T-helper 1 cell treated with Interleukin-12 subunit alpha and Interleukin-12 subunit beta and Interleukin-4 antibody, amounts not matched to agents 30 μg/mL and 1 μg/mL, for 36 hours (primary cell): Measurements from ENCODE around the gene TMEM198.

Experiments
- H3K27ac Mint-ChIP-seq: one replicate; pipeline ENCODE4 v1.8.0; 2021; ENCODE audit warnings: mild to moderate bottlenecking, mixed read lengths
- H3K27me3 Mint-ChIP-seq: one replicate; pipeline ENCODE4 v1.8.0; 2021; ENCODE audit warnings: low read depth, mixed read lengths
- H3K36me3 Mint-ChIP-seq: one replicate; pipeline ENCODE4 v1.8.0; 2021; ENCODE audit warnings: low read depth, mixed read lengths
- H3K4me1 Mint-ChIP-seq: one replicate; pipeline ENCODE4 v1.8.0; 2021; ENCODE audit warnings: low read depth, mixed read lengths
- H3K4me3 Mint-ChIP-seq: one replicate; pipeline ENCODE4 v1.8.0; 2021; ENCODE audit warnings: mild to moderate bottlenecking, moderate library complexity, mixed read lengths
- H3K9me3 Mint-ChIP-seq: one replicate; pipeline ENCODE4 v1.8.0; 2021; ENCODE audit warnings: mixed read lengths

TMEM198 gene

GRCh38 chr2:219543596-219544358 is at the start of gene TMEM198, which contains the start of gene CHPF:
TSS of gene TMEM198 (plus strand) at chr2:219544028. CDS start at chr2:219544728, 700 bp downstream.
TSS of gene CHPF (minus strand) at chr2:219543809. CDS start at chr2:219543538, 271 bp downstream.
- no peaks in the 10 kb centered on the region for H3K9me3 Mint-ChIP-seq
- peaks cover 8% of the 10 kb centered on the region for H3K36me3 Mint-ChIP-seq
- H3K4me1 Mint-ChIP-seq, result peaks cover 11% of the 10 kb centered on the region

GRCh38 chr2:219494952-219495530 is 48.8 kb upstream of the TMEM198 start:
- Mint-ChIP-seq H3K27ac (no peak overlapping the region), H3K9me3 (no peaks in the 10 kb centered on the region), H3K36me3 (no peaks in the 10 kb centered on the region), H3K4me1 (peaks cover 15% of the 10 kb centered on the region), H3K27me3 (peaks cover 52% of the 10 kb centered on the region), H3K4me3 (no peak overlapping the region)

More at GRCh38 chr2:219543596-219544358, at the start of gene TMEM198, which contains the start of gene CHPF:
- Mint-ChIP-seq H3K4me3 (peak within 1 kb of the TSS; percentile 88), H3K27me3 (peaks cover 25% of the 10 kb centered on the region), H3K27ac (peak within 1 kb of the TSS; percentile 87)

GRCh38 chr2:219495531-219496122 is 48.2 kb upstream of the TMEM198 start:
- no peaks in the 10 kb centered on the region for H3K9me3 Mint-ChIP-seq
- H3K4me3 Mint-ChIP-seq, result no peak overlapping the region
- H3K27ac Mint-ChIP-seq, result no peak overlapping the region
- H3K27me3 Mint-ChIP-seq, result peaks cover 52% of the 10 kb centered on the region
- H3K36me3 Mint-ChIP-seq, result no peaks in the 10 kb centered on the region
- H3K4me1 Mint-ChIP-seq, result peaks cover 19% of the 10 kb centered on the region

DNA sequence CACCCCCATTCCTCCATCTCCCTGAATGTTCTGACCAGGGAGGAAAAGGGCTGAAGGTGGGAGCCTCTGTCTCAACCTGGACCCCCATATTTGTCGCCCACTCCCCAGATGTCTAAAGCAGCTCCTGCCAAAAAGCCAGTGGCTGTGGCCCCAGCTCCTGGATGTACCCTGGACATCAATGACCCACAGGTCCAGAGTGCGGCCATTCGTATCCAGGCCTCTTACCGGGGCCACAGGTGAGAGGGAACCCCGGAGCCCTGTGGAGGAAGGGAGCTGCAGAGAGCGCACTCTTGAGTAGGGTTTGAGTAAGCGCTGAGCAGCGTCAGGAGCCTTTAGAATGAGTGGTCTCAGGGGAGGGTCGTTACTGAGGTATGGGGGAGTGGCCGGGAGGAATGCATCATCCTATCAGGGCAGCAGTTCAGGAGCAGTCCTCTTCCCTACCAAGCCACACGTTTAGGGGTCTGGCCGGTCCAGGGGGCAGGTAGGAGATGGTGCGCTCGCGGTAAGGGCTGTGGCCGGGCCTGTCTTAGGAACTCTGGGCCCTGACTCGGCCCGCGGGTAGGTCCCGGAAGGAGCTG is 47.5 kb upstream of the TMEM198 start:
- no peak overlapping the region for H3K27ac Mint-ChIP-seq
- H3K27me3 Mint-ChIP-seq, result peaks cover 52% of the 10 kb centered on the region
- no peaks in the 10 kb centered on the region for H3K9me3 Mint-ChIP-seq
- peaks cover 22% of the 10 kb centered on the region for H3K4me1 Mint-ChIP-seq
- H3K36me3 Mint-ChIP-seq, result no peaks in the 10 kb centered on the region
- H3K4me3 Mint-ChIP-seq, result peak overlapping the region; percentile 57

DNA sequence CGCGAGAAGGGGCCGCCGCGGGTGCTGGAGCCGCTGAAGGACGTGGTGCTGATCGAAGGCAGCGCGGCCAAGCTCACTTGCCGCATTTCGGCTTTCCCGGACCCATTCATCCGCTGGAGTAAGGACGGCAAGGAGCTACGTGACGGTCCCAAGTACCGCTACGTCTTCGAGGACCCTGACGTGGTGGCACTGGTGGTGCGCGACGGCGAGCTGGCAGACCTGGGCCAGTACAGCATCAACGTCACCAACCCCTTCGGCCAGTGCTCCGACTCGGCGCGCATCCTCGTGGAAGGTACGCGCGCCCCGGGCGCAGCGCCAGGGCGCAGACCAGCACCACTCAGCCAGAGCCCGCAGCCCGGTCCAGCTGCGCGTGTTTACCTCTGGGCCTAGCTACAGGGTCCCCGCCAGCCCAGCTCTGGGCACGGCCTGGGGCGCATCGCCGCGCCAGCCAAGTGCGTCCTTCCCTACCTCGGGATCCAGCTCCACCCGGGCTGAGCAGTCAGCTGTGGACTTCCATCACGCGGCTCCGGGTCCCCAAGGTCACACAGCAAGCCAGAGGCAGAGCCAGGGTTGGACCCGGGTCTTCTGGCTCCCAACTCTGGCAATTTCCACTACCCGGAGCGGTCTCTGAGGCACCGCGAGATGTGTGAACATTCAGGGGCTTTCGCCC is 46.9 kb upstream of the TMEM198 start:
- Mint-ChIP-seq H3K27me3 (peaks cover 52% of the 10 kb centered on the region), H3K9me3 (no peaks in the 10 kb centered on the region), H3K4me1 (peaks cover 23% of the 10 kb centered on the region), H3K36me3 (no peaks in the 10 kb centered on the region), H3K4me3 (peak overlapping the region; percentile 93), H3K27ac (no peak overlapping the region)

- Mint-ChIP-seq H3K36me3 (no peaks in the 10 kb centered on the region), H3K9me3 (no peaks in the 10 kb centered on the region), H3K4me3 (peak overlapping the region; percentile 93), H3K27ac (no peak overlapping the region), H3K27me3 (peaks cover 52% of the 10 kb centered on the region), H3K4me1 (peaks cover 23% of the 10 kb centered on the region)
Observed at GRCh38 chr2:219497495-219498279, 46.1 kb upstream of the TMEM198 start.

GRCh38 chr2:219498280-219499057 is 45.4 kb upstream of the TMEM198 start, which contains the start of gene GMPPA:
TSS of gene GMPPA (plus strand) at chr2:219498891. CDS start at chr2:219499976, 1,085 bp downstream.
- H3K4me3 Mint-ChIP-seq, result peak within 1 kb of the TSS; percentile 93
- H3K36me3 Mint-ChIP-seq, result peaks cover 1% of the 10 kb centered on the region
- H3K4me1 Mint-ChIP-seq, result peaks cover 23% of the 10 kb centered on the region
- H3K27me3 Mint-ChIP-seq, result peaks cover 45% of the 10 kb centered on the region
- H3K9me3 Mint-ChIP-seq, result no peaks in the 10 kb centered on the region
- H3K27ac Mint-ChIP-seq, result peak within 1 kb of the TSS; percentile 88

GRCh38 chr2:219499058-219499307 is 44.8 kb upstream of the TMEM198 start:
- peak overlapping the region; percentile 88 for H3K27ac Mint-ChIP-seq
- no peaks in the 10 kb centered on the region for H3K9me3 Mint-ChIP-seq
- peaks cover 40% of the 10 kb centered on the region for H3K27me3 Mint-ChIP-seq
- H3K4me1 Mint-ChIP-seq, result peaks cover 23% of the 10 kb centered on the region
- H3K4me3 Mint-ChIP-seq, result peak overlapping the region; percentile 93
- peaks cover 7% of the 10 kb centered on the region for H3K36me3 Mint-ChIP-seq

- Mint-ChIP-seq H3K9me3 (no peaks in the 10 kb centered on the region), H3K4me1 (peaks cover 23% of the 10 kb centered on the region), H3K4me3 (peak overlapping the region; percentile 93), H3K27me3 (peaks cover 34% of the 10 kb centered on the region), H3K36me3 (peaks cover 11% of the 10 kb centered on the region), H3K27ac (peak overlapping the region; percentile 88)
Observed at GRCh38 chr2:219499555-219499954, 44.3 kb upstream of the TMEM198 start.

DNA sequence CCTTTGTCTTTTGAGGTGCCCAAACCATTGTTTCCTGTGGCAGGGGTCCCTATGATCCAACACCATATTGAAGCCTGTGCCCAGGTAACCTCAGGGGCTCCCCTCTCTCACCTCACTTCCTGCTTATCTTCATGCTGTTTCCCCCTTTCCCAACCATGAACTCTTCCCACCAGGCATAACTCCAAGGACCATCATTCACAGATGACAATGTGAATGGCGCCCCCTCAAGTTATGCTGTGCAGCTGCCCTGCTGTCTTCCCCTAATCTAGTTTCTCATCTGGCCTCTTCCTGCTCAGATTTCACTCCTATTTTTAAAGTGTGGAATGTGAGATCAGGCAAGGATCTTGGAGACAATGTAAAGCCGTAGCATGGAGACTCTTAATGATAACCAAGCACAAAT is 43.7 kb upstream of the TMEM198 start:
- Mint-ChIP-seq H3K9me3 (no peaks in the 10 kb centered on the region), H3K27me3 (peaks cover 28% of the 10 kb centered on the region), H3K4me1 (peaks cover 23% of the 10 kb centered on the region), H3K36me3 (peaks cover 11% of the 10 kb centered on the region), H3K4me3 (peak overlapping the region; percentile 93), H3K27ac (peak overlapping the region; percentile 38)

GRCh38 chr2:219501849-219502248 is 42.0 kb upstream of the TMEM198 start:
- H3K9me3 Mint-ChIP-seq, result no peaks in the 10 kb centered on the region
- H3K27me3 Mint-ChIP-seq, result peaks cover 14% of the 10 kb centered on the region
- no peak overlapping the region for H3K4me3 Mint-ChIP-seq
- H3K27ac Mint-ChIP-seq, result no peak overlapping the region
- H3K4me1 Mint-ChIP-seq, result peaks cover 23% of the 10 kb centered on the region
- H3K36me3 Mint-ChIP-seq, result peaks cover 13% of the 10 kb centered on the region

GRCh38 chr2:219502618-219503017 is 41.2 kb upstream of the TMEM198 start:
- H3K9me3 Mint-ChIP-seq, result no peaks in the 10 kb centered on the region
- no peak overlapping the region for H3K27ac Mint-ChIP-seq

DNA sequence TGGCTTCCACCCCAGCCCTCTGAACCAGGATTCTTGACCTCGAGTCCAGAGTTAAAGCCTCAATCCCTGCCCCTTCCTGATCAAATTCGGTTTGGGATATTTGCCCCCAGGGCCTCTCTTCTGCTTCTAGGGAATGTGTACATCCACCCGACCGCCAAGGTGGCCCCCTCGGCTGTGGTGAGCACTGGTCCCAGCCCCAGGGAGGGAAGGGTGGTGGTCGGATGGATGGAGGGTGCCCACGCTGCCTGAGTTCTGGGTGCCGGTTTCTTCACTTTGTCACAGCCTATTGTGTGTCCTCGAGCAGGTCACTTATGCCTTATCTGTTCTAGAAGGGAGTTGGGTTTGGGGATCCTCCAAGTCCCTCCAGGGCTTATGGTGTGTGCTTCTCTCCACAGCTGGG is 38.2 kb upstream of the TMEM198 start:
- H3K27me3 Mint-ChIP-seq, result peaks cover 12% of the 10 kb centered on the region
- no peak overlapping the region for H3K4me3 Mint-ChIP-seq
- H3K9me3 Mint-ChIP-seq, result no peaks in the 10 kb centered on the region
- H3K27ac Mint-ChIP-seq, result no peak overlapping the region
- peaks cover 7% of the 10 kb centered on the region for H3K4me1 Mint-ChIP-seq
- peaks cover 15% of the 10 kb centered on the region for H3K36me3 Mint-ChIP-seq

More at GRCh38 chr2:219502618-219503017, 41.2 kb upstream of the TMEM198 start:
- Mint-ChIP-seq H3K4me1 (peaks cover 23% of the 10 kb centered on the region), H3K27me3 (peaks cover 8% of the 10 kb centered on the region), H3K36me3 (peaks cover 13% of the 10 kb centered on the region), H3K4me3 (no peak overlapping the region)
